ENCODE data around the gene SLC26A1.

DNA sequence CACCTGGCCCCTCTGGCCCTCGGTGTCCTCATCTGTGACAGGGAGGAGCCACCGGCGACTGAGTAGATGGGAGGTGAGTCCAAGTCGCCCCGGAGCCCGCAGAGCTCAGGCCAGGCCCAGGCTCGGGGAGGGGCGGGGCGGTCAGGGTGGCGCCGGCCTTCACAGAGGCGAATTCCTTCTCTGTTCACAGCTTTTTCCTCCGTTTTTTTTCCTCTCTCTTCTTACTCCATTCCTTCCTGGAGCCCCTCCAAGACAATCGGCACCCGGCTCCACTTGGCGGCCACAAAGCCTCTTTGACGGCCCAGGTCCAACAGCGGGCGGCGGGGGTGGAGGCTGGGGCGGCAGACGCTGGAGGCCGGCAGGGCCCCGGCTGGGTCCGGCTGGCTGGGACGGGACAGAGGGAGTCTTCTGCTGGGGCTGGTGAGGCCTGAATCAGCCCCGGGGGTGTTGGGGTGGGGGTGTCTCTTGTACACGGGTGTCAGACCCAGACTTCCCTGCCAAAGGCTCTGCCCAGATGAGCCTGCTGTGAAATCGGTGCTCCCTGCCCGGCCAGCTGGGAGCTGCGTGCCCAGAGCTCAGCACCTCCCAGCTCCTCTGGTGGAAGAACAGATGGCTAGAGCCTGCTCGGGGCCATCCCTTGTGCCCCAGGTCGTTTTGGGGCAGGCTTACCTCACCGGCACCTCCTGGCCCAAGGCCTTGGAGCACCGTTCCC is 40.8 kb upstream of the SLC26A1 start:
- TF ChIP-seq, protein P1, sequence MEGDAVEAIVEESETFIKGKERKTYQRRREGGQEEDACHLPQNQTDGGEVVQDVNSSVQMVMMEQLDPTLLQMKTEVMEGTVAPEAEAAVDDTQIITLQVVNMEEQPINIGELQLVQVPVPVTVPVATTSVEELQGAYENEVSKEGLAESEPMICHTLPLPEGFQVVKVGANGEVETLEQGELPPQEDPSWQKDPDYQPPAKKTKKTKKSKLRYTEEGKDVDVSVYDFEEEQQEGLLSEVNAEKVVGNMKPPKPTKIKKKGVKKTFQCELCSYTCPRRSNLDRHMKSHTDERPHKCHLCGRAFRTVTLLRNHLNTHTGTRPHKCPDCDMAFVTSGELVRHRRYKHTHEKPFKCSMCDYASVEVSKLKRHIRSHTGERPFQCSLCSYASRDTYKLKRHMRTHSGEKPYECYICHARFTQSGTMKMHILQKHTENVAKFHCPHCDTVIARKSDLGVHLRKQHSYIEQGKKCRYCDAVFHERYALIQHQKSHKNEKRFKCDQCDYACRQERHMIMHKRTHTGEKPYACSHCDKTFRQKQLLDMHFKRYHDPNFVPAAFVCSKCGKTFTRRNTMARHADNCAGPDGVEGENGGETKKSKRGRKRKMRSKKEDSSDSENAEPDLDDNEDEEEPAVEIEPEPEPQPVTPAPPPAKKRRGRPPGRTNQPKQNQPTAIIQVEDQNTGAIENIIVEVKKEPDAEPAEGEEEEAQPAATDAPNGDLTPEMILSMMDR (IDR thresholded peaks at IDR 0.05; ENCODE audit: low read length): no peak
- TF ChIP-seq EZH2 (optimal IDR thresholded peaks at IDR 0.05; ENCODE audit: low read depth, low read length): no peak

Data from MM.1S (cell line).